Measurements from ENCODE around the gene DEFB119. TPM values are rescaled to one million over a fixed set of nuclear protein-coding genes. Genes with fewer than 3 reads are reported as not detected.
"Not testable (repeated sequence)": the region's sequence is repeated elsewhere in the genome, so short reads cannot be mapped to it uniquely, and the experiment has no call there.

Gene DEFB119
- total and polyA plus RNA-seq, 9 donors = not detected

DNA sequence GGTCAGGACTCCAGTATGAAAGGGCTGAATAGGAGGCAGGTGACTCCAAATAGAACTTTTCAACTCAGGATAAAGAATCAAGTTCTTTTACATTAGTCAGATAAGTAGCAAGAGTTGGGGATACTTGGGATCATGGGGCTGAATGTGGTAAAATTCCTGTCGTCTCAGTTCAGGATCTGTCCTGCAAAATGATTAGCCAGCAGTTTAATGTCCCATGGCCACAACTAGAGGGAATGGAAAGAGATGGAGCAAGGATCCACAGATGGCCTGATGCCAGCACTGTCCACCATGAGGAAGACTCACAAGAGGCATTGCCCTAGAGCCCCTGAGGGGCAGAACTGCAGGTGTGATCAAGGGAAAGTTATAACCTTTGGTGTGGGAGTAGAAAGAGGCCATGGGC lies 13.5 kb upstream of the DEFB119 start:
- Histone ChIP-seq H3K27me3 (ENCODE audit: control insufficient read depth, insufficient read depth, low read length) (no peaks in the 10 kb centered on the region), H3K4me1 (ENCODE audit: control insufficient read depth, insufficient read depth, low read length) (no peaks in the 10 kb centered on the region), H3K36me3 (ENCODE audit: control insufficient read depth, insufficient read depth, low read length) (no peaks in the 10 kb centered on the region), H3K9me3 (replicated peaks; ENCODE audit: control insufficient read depth, low read depth, low read length) (peaks cover 10% of the 10 kb centered on the region), H3K4me3 (ENCODE audit: low read length) (no peak overlapping the region), H3K27ac (ENCODE audit: low read length) (no peak overlapping the region)
- DNase-seq = no peak
- 58% methylated on average over 1 of the region's 1 CpG for WGBS (ENCODE audit: insufficient coverage)

- Histone ChIP-seq H3K27me3 (ENCODE audit: control insufficient read depth, insufficient read depth, low read length) (no peaks in the 10 kb centered on the region), H3K36me3 (ENCODE audit: control insufficient read depth, insufficient read depth, low read length) (no peaks in the 10 kb centered on the region), H3K4me3 (ENCODE audit: low read length) (no peak overlapping the region), H3K4me1 (ENCODE audit: control insufficient read depth, insufficient read depth, low read length) (no peaks in the 10 kb centered on the region), H3K9me3 (replicated peaks; ENCODE audit: control insufficient read depth, low read depth, low read length) (peaks cover 20% of the 10 kb centered on the region), H3K27ac (ENCODE audit: low read length) (no peak overlapping the region)
- 28% methylated on average over 2 of the region's 3 CpGs for WGBS (ENCODE audit: insufficient coverage)
- DNase-seq = no peak
These were observed 4.5 kb upstream of the DEFB119 start for GRCh38 chr20:31394900-31395299.

DNA sequence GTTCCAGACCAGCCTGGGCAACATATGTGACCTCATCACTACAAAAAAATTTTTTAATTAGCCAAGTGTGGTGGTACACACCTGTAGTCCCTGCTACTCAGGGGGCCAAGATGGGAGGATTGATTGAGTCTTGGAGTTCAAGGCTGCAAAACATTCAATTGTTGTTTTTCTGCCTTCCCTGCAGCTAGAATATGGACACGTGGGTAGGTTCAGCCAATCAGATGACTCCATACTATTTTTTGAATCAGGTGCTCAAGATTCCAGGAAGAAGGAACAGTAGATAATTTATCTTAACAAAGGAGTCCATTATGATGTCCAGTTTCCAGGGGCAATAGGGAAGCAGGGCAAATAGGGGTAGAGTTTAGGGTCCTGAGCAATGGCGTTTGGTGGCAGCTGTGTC lies 2.4 kb upstream of the DEFB119 start:
- Histone ChIP-seq H3K27me3 (ENCODE audit: control insufficient read depth, insufficient read depth, low read length) (no peaks in the 10 kb centered on the region), H3K4me3 (ENCODE audit: low read length) (no peak overlapping the region), H3K27ac (ENCODE audit: low read length) (no peak overlapping the region), H3K9me3 (replicated peaks; ENCODE audit: control insufficient read depth, low read depth, low read length) (peaks cover 29% of the 10 kb centered on the region), H3K4me1 (ENCODE audit: control insufficient read depth, insufficient read depth, low read length) (no peaks in the 10 kb centered on the region), H3K36me3 (ENCODE audit: control insufficient read depth, insufficient read depth, low read length) (no peaks in the 10 kb centered on the region)
- 83% methylated on average over 1 of the region's 2 CpGs for WGBS (ENCODE audit: insufficient coverage)
- DNase-seq = no peak

DNA sequence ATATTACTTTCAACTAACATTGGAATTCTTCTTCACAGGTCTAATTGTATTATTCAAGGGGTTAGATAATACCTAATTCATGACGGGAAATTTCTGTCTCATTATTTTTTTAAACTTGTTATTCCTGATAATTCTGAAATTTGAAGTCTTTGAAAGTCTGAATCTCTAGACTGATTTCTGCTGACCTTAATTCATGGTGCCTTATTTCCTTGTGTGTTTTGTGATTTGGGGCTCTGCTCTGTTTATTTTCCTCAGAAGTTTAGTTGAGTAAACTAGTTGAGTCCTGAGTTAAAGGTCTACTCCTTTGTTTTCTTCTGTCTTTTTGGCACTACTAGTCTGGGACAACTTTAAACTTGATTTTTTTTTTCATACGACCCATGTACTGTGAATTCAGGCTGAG lies 16.0 kb downstream of the DEFB119 start:
- H3K9me3 ChIP-seq (replicated peaks; ENCODE audit: control insufficient read depth, low read depth, low read length) = peaks cover 24% of the 10 kb centered on the region
- no peaks in the 10 kb centered on the region for H3K36me3 ChIP-seq (ENCODE audit: control insufficient read depth, insufficient read depth, low read length)
- no CpG with 5 or more reads among the region's 2 CpGs for WGBS (ENCODE audit: insufficient coverage)
- H3K27ac ChIP-seq (ENCODE audit: low read length) = no peak overlapping the region
- H3K4me1 ChIP-seq (ENCODE audit: control insufficient read depth, insufficient read depth, low read length) = no peaks in the 10 kb centered on the region
- no peak for DNase-seq
- H3K27me3 ChIP-seq (ENCODE audit: control insufficient read depth, insufficient read depth, low read length) = no peaks in the 10 kb centered on the region
- H3K4me3 ChIP-seq (ENCODE audit: low read length) = no peak overlapping the region

GRCh38 chr20:31368301-31368700 lies 22.1 kb downstream of the DEFB119 start, which contains the start of gene DEFB118:
TSS of gene DEFB118 (plus strand) at chr20:31368601. CDS start at chr20:31368651, 50 bp downstream.
- no peak for DNase-seq
- H3K27ac ChIP-seq (ENCODE audit: low read length) = no peak within 1 kb of the TSS
- H3K27me3 ChIP-seq (ENCODE audit: control insufficient read depth, insufficient read depth, low read length) = no peaks in the 10 kb centered on the region
- 50% methylated on average over 1 of the region's 2 CpGs for WGBS (ENCODE audit: insufficient coverage)
- H3K4me1 ChIP-seq (ENCODE audit: control insufficient read depth, insufficient read depth, low read length) = no peaks in the 10 kb centered on the region
- H3K36me3 ChIP-seq (ENCODE audit: control insufficient read depth, insufficient read depth, low read length) = no peaks in the 10 kb centered on the region
- H3K9me3 ChIP-seq (replicated peaks; ENCODE audit: control insufficient read depth, low read depth, low read length) = peaks cover 15% of the 10 kb centered on the region
- no peak within 1 kb of the TSS for H3K4me3 ChIP-seq (ENCODE audit: low read length)

DNA sequence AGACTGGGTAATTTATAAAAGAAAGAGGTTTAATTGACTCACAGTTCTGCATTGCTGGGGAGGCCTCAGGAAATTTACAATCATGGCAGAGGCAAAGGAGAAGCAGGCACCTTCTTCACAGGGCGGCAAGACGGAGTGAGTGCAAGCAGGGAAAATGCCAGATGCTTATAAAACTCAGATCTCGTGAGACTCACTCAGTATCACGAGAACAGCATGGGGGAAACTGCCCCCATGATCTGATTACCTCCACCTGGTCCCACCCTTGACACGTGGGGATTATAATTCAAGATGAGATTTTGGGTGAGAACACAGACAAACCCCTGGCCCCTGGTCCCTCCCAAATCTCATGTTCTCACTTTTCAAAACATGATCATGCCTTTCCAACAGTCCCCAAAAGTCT lies 26.1 kb downstream of the DEFB119 start:
- not testable (repeated sequence) for H3K4me1 ChIP-seq (ENCODE audit: control insufficient read depth, insufficient read depth, low read length); H3K27ac ChIP-seq (ENCODE audit: low read length); DNase-seq; H3K36me3 ChIP-seq (ENCODE audit: control insufficient read depth, insufficient read depth, low read length); H3K27me3 ChIP-seq (ENCODE audit: control insufficient read depth, insufficient read depth, low read length); H3K4me3 ChIP-seq (ENCODE audit: low read length)
- peaks cover 11% of the 10 kb centered on the region for H3K9me3 ChIP-seq (replicated peaks; ENCODE audit: control insufficient read depth, low read depth, low read length)
- 77% methylated on average over 3 of the region's 5 CpGs for WGBS (ENCODE audit: insufficient coverage)

DNA sequence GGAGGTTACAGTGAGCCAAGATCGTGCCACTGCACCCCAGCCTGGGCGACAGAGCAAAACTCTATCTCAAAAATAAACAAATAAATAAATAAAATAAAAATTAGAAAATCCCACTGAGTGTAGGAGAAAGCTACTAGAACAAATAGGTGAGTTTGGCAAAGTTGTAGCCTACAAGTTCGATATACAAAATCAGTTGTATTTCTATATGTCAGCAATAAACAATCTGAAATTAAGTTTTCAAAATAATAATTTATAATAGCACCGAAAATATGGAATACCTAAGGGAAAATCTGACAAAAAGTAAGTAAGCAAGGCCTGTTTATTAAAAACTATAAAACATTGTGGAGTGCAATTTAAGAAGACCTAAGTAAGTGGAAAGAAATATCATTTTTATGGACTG lies 27.1 kb downstream of the DEFB119 start:
- Histone ChIP-seq H3K4me1 (ENCODE audit: control insufficient read depth, insufficient read depth, low read length) (no peaks in the 10 kb centered on the region), H3K4me3 (ENCODE audit: low read length) (no peak overlapping the region), H3K27ac (ENCODE audit: low read length) (no peak overlapping the region), H3K27me3 (ENCODE audit: control insufficient read depth, insufficient read depth, low read length) (no peaks in the 10 kb centered on the region), H3K36me3 (ENCODE audit: control insufficient read depth, insufficient read depth, low read length) (no peaks in the 10 kb centered on the region), H3K9me3 (replicated peaks; ENCODE audit: control insufficient read depth, low read depth, low read length) (peaks cover 7% of the 10 kb centered on the region)
- no CpG with 5 or more reads among the region's 4 CpGs for WGBS (ENCODE audit: insufficient coverage)
- no peak for DNase-seq

- H3K27ac ChIP-seq (ENCODE audit: low read length) = no peak overlapping the region
- no peak for DNase-seq
- WGBS (ENCODE audit: insufficient coverage) = no CpG with 5 or more reads among the region's 1 CpG
- H3K4me1 ChIP-seq (ENCODE audit: control insufficient read depth, insufficient read depth, low read length) = no peaks in the 10 kb centered on the region
- peaks cover 14% of the 10 kb centered on the region for H3K9me3 ChIP-seq (replicated peaks; ENCODE audit: control insufficient read depth, low read depth, low read length)
- H3K4me3 ChIP-seq (ENCODE audit: low read length) = no peak overlapping the region
- no peaks in the 10 kb centered on the region for H3K36me3 ChIP-seq (ENCODE audit: control insufficient read depth, insufficient read depth, low read length)
- H3K27me3 ChIP-seq (ENCODE audit: control insufficient read depth, insufficient read depth, low read length) = no peaks in the 10 kb centered on the region
These were observed 34.4 kb downstream of the DEFB119 start for GRCh38 chr20:31355981-31356380.

- Histone ChIP-seq H3K4me3 (ENCODE audit: low read length) (no peak overlapping the region), H3K4me1 (ENCODE audit: control insufficient read depth, insufficient read depth, low read length) (no peaks in the 10 kb centered on the region), H3K36me3 (ENCODE audit: control insufficient read depth, insufficient read depth, low read length) (no peaks in the 10 kb centered on the region), H3K9me3 (replicated peaks; ENCODE audit: control insufficient read depth, low read depth, low read length) (peaks cover 5% of the 10 kb centered on the region), H3K27me3 (ENCODE audit: control insufficient read depth, insufficient read depth, low read length) (no peaks in the 10 kb centered on the region), H3K27ac (ENCODE audit: low read length) (no peak overlapping the region)
- no peak for DNase-seq
These were observed 48.9 kb downstream of the DEFB119 start for GRCh38 chr20:31341470-31341869.

DNA sequence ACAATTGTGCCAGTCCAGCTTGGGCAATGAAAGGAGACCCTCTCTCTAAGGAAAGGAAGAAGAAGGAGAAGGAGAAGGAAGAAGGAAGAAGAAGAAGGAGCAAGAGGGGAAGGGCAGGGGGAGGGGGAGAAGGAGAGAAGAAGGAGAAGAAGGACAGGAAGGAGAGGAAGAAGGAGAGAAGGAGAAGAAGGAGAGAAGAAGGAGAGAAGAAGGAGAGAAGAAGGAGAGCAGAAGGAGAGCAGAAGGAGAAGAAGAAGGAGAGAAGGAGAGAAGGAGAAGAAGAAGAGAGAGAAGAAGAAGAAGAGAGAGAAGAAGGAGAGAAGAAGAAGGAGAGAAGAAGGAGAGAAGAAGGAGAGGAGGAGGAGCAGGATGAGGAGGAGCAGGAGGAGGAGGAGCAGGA lies 59.5 kb downstream of the DEFB119 start:
- no peak for DNase-seq
- Histone ChIP-seq H3K27me3 (ENCODE audit: control insufficient read depth, insufficient read depth, low read length) (no peaks in the 10 kb centered on the region), H3K4me3 (ENCODE audit: low read length) (no peak overlapping the region), H3K4me1 (ENCODE audit: control insufficient read depth, insufficient read depth, low read length) (no peaks in the 10 kb centered on the region), H3K9me3 (replicated peaks; ENCODE audit: control insufficient read depth, low read depth, low read length) (peaks cover 16% of the 10 kb centered on the region), H3K36me3 (ENCODE audit: control insufficient read depth, insufficient read depth, low read length) (no peaks in the 10 kb centered on the region), H3K27ac (ENCODE audit: low read length) (no peak overlapping the region)

All from muscle of leg (tissue), 11 donors.